K562 (cell line): ENCODE data around the gene SEMA3C. TPM values are rescaled to one million over a fixed set of nuclear protein-coding genes. Genes with fewer than 3 reads are reported as not detected.

Source experiments
- ATAC-seq: fragments of 200-7000 bp; cut with Tn5 transposase; 3 replicates; pipeline ENCODE4 v1.9.1; 2020; ENCODE audit warnings: moderate library complexity
- BruUV-seq: library from RNA; stranded (reverse); fragments of 400-500 nt; replicated peaks from 2 replicates; lab custom pipeline; 2021; lab: Mats Ljungman, UMichigan
- CTCF ChIA-PET: fragments of 300-600 bp; formaldehyde crosslinking; extraction: SDS; loops from one replicate; lab custom pipeline; 2021; ENCODE audit warnings: low intra/inter-chr PET ratio; lab: Yijun Ruan, JAX
- POLR2A ChIA-PET: fragments of 300-600, 350-650 bp; sonication (Branson Sonifier 250); formaldehyde crosslinking; extraction: SDS; loops from one replicate; lab custom pipeline; 2021; ENCODE audit warnings: antibody characterized with exemption, inconsistent platforms; lab: Yijun Ruan, JAX
- DNase-seq, 4 experiments: peaks; one replicate each; pipeline versions ENCODE4 v3.0.0 to v3.0.0-alpha.2; 2011 to 2018; ENCODE audit warnings: low spot score in 3 of 4, mixed read lengths in 3 of 4; ENCODE audit errors: extremely low read depth in 1 of 4
- FAIRE-seq: peaks from 2 replicates; lab custom pipeline; 2011; peaks lifted over from hg19 to GRCh38; lab: Jason Lieb, UNC
- H2AFZ ChIP-seq: 2 replicates; pipeline ENCODE4 v1.6.0; 2011; ENCODE audit warnings: low read depth, low read length, control low read depth, inconsistent platforms
- H3K27ac ChIP-seq: fragments of 200-600 bp; 3 replicates; pipeline ENCODE4 v1.8.0; 2011; ENCODE audit warnings: low read depth, mild to moderate bottlenecking, control low read depth, inconsistent platforms, low read length, moderate library complexity, mixed read lengths; ENCODE audit errors: extremely low read depth
- H3K27me3 ChIP-seq, 2 experiments: fragments of 300-600 bp in 1 of 2; 2 replicates in 1 of 2; 3 replicates in 1 of 2; pipeline versions ENCODE4 v1.6.0 to v1.8.0; 2011; ENCODE audit warnings: inconsistent platforms in 2 of 2, low read length in 2 of 2, mild to moderate bottlenecking in 1 of 2, mixed read lengths in 1 of 2, moderate library complexity in 1 of 2; ENCODE audit not compliant: control insufficient read depth in 2 of 2, insufficient read depth in 2 of 2
- H3K36me3 ChIP-seq: fragments of 300-600 bp; 3 replicates; pipeline ENCODE4 v1.8.0; 2011; ENCODE audit warnings: mild to moderate bottlenecking, low read length, inconsistent platforms; ENCODE audit not compliant: control insufficient read depth, insufficient read depth
- H3K4me1 ChIP-seq, 2 experiments: fragments of 200-600 bp in 1 of 2; replicated peaks in 1 of 2; 2 replicates in 1 of 2; 3 replicates in 1 of 2; pipeline versions ENCODE4 v1.5.1 to v1.8.0; 2011; ENCODE audit warnings: inconsistent platforms in 2 of 2, low read length in 2 of 2, mild to moderate bottlenecking in 1 of 2, mixed read lengths in 1 of 2, moderate library complexity in 1 of 2; ENCODE audit not compliant: control insufficient read depth in 2 of 2, insufficient read depth in 2 of 2
- H3K4me2 ChIP-seq: 2 replicates; pipeline ENCODE4 v1.6.1; 2011; ENCODE audit warnings: low read length, control low read depth, inconsistent platforms, mixed read lengths; ENCODE audit not compliant: insufficient read depth
- H3K4me3 ChIP-seq: fragments of 200-600 bp; sonication (generic), shearing (Covaris generic); 2 replicates; pipeline ENCODE4 v1.5.1; 2016; ENCODE audit warnings: control low read depth, inconsistent platforms
- H3K79me2 ChIP-seq: fragments of 200-600 bp; 3 replicates; pipeline ENCODE4 v1.8.0; 2011; ENCODE audit warnings: low read length, inconsistent platforms; ENCODE audit not compliant: control insufficient read depth, insufficient read depth
- H3K9ac ChIP-seq, 2 experiments: 2 replicates each; pipeline versions ENCODE4 v1.6.0 to v1.6.1; 2011; ENCODE audit warnings: low read depth in 2 of 2, low read length in 2 of 2, control low read depth in 1 of 2, inconsistent platforms in 1 of 2, mild to moderate bottlenecking in 1 of 2, mixed read lengths in 1 of 2; ENCODE audit not compliant: insufficient read depth in 1 of 2
- H3K9me1 ChIP-seq: one replicate; pipeline ENCODE4 v1.6.0; 2011; ENCODE audit warnings: inconsistent platforms, mild to moderate bottlenecking, low read length, moderate library complexity; ENCODE audit not compliant: control insufficient read depth, insufficient read depth
- H3K9me3 ChIP-seq: replicated peaks from 2 replicates; pipeline ENCODE4 v1.5.1; 2011; ENCODE audit warnings: low read depth, low read length, inconsistent platforms; ENCODE audit not compliant: control insufficient read depth, insufficient read depth
- H4K20me1 ChIP-seq: replicated peaks from 2 replicates; pipeline ENCODE4 v1.6.1; 2011; ENCODE audit warnings: low read length, inconsistent platforms, mixed read lengths; ENCODE audit not compliant: control insufficient read depth, insufficient read depth
- C11orf30 ChIP-seq: fragments of 450-650 bp; IDR thresholded peaks from 2 replicates; pipeline ENCODE4 v1.6.1; 2016; ENCODE audit warnings: low read depth, mild to moderate bottlenecking
- ETS2 ChIP-seq: IDR thresholded peaks from 2 replicates; pipeline ENCODE4 v1.6.1; 2016; ENCODE audit warnings: borderline replicate concordance, missing genetic modification characterization, mild to moderate bottlenecking, moderate library complexity, missing compliant biosample characterization; ENCODE audit not compliant: poor library complexity, severe bottlenecking
- HDAC2 ChIP-seq: fragments of 450-650 bp; IDR thresholded peaks from 2 replicates; pipeline ENCODE4 v1.6.1; 2016; ENCODE audit warnings: mild to moderate bottlenecking
- HINFP ChIP-seq: fragments of 450-650 bp; conservative IDR thresholded peaks from 2 replicates; pipeline ENCODE4 v1.6.1; 2016; ENCODE audit warnings: missing genetic modification characterization, low read depth, mild to moderate bottlenecking, control low read depth, missing compliant biosample characterization
- MCM7 ChIP-seq, 2 experiments: fragments of 450-650 bp; IDR thresholded peaks; 2 replicates each; pipeline ENCODE4 v1.6.1; 2016 to 2018
- NCOR1 ChIP-seq: fragments of 450-650 bp; IDR thresholded peaks from 2 replicates; pipeline ENCODE4 v1.6.1; 2016; ENCODE audit warnings: mild to moderate bottlenecking, moderate library complexity
- NR4A1 ChIP-seq, 2 experiments: fragments of 250-450 bp in 1 of 2; fragments of 450-650 bp in 1 of 2; sonication (Bioruptor Pico) in 1 of 2; IDR thresholded peaks; 2 replicates each; pipeline versions ENCODE4 v1.4.0 to v1.6.1; 2016 to 2020; ENCODE audit warnings: mild to moderate bottlenecking in 2 of 2, missing compliant biosample characterization in 1 of 2, missing genetic modification characterization in 1 of 2, moderate library complexity in 1 of 2
- ZNF583 ChIP-seq: fragments of 250-450 bp; sonication (Bioruptor Pico); IDR thresholded peaks from 2 replicates; pipeline ENCODE4 v1.4.0; 2020
- WGBS: fragments of 100-300 bp; shearing (Covaris generic); methylation state at CpG from one replicate; pipeline ENCODE4 v1.1.6; 2016; ENCODE audit warnings: low coverage, mixed read lengths; ENCODE audit not compliant: insufficient coverage; ENCODE audit errors: missing lambda C conversion rate; 5-methylcytosine and 5-hydroxymethylcytosine counted together
- in situ Hi-C: fragments of 300-500 bp; cut with MboI; formaldehyde crosslinking; loops from 4 replicates; pipeline ENCODE4 v1.15.0; 2018; ENCODE audit warnings: inconsistent platforms, mixed read lengths
- intact Hi-C: fragments of 100-400 bp; cut with micrococcal nuclease; formaldehyde crosslinking; loops from 2 replicates; pipeline ENCODE4 v1.14.2; 2022
- polyA plus RNA-seq, 8 experiments: library from polyadenylated mRNA; depleted of rRNA in 4 of 8; stranded (reverse) in 5 of 8; unstranded in 3 of 8; fragments of >200 nt; fragmentation: Nextera tagmentation in 2 of 8; fragmentation: Illumina TruSeq in 1 of 8; extraction: Ambion mirVana in 2 of 8; extraction: Trizol in 1 of 8; gene quantifications; 2 replicates each; pipeline versions ENCODE4 v1.2.1 to v1.2.3, GENCODE V29; 2011 to 2014; ENCODE audit warnings: inconsistent platforms in 1 of 8, missing spikeins in 1 of 8
- total RNA-seq, 7 experiments: library from RNA; depleted of rRNA in 6 of 7; stranded (reverse); fragments of >200 nt in 6 of 7; fragmentation: Illumina TruSeq in 2 of 7; extraction: Trizol in 2 of 7; gene quantifications; 2 replicates each; pipeline versions ENCODE4 v1.2.1 to v1.2.3, GENCODE V29; 2011 to 2021; ENCODE audit warnings: low replicate concordance in 1 of 7

SEMA3C gene
- total and polyA plus RNA-seq, 9 of the 15 experiments (the other 6 are each of a cell fraction or from before 2014, with no cell fraction given), result 0.04 to 0.36 (median 0.12) TPM; not detected in 3

- H3K9me1 ChIP-seq, result no peaks in the 10 kb centered on the region
- no peak overlapping the region for H3K4me2 ChIP-seq
- no TSS peak for BruUV-seq
- no peaks in the 10 kb centered on the region for H3K4me1 ChIP-seq
- no peaks in the 10 kb centered on the region for H3K9me3 ChIP-seq
- H3K36me3 ChIP-seq, result no peaks in the 10 kb centered on the region
- no peaks in the 10 kb centered on the region for H4K20me1 ChIP-seq
- ATAC-seq (no peak), FAIRE-seq (no peak), DNase-seq (no peak)
- H3K79me2 ChIP-seq, result no peaks in the 10 kb centered on the region
- H2AFZ ChIP-seq, result no peak overlapping the region
- H3K27me3 ChIP-seq, result no peaks in the 10 kb centered on the region
- 0% methylated on average over 2 of the region's 2 CpGs for WGBS
- CTCF ChIA-PET, result no interaction called here
- no peak overlapping the region for H3K4me3 ChIP-seq
- intact Hi-C loops, result no loop called here
- H3K9ac ChIP-seq, result no peak overlapping the region
- in situ Hi-C loops, result no loop called here
- TF ChIP-seq HINFP (tag), result no peak
- TF ChIP-seq, all 486 proteins: peak for 0
- no peak overlapping the region for H3K27ac ChIP-seq
- POLR2A ChIA-PET, result no interaction called here
Observed at GRCh38 chr7:80835251-80835650, 83.6 kb downstream of the SEMA3C start.

GRCh38 chr7:80833289-80834268, 85.3 kb downstream of the SEMA3C start:
- intact Hi-C loops (no loop called here), in situ Hi-C loops (no loop called here)
- no peaks in the 10 kb centered on the region for H4K20me1 ChIP-seq
- ATAC-seq (no peak), DNase-seq (no peak), FAIRE-seq (no peak)
- H3K79me2 ChIP-seq, result no peaks in the 10 kb centered on the region
- H3K9ac ChIP-seq, result no peak overlapping the region
- H3K27me3 ChIP-seq, result no peaks in the 10 kb centered on the region
- H3K9me3 ChIP-seq, result no peaks in the 10 kb centered on the region
- H3K27ac ChIP-seq, result no peak overlapping the region
- no peak overlapping the region for H2AFZ ChIP-seq
- CTCF ChIA-PET, result no interaction called here
- POLR2A ChIA-PET, result no interaction called here
- no peak overlapping the region for H3K4me2 ChIP-seq
- H3K9me1 ChIP-seq, result no peaks in the 10 kb centered on the region
- no TSS peak for BruUV-seq
- H3K4me3 ChIP-seq, result no peak overlapping the region
- H3K4me1 ChIP-seq, result no peaks in the 10 kb centered on the region
- no peaks in the 10 kb centered on the region for H3K36me3 ChIP-seq
- WGBS, result under 1% methylated on average over 10 of the region's 10 CpGs
- no peak for TF ChIP-seq HDAC2
- no peak for TF ChIP-seq MCM7 (IDR thresholded peaks at IDR 0.05)
- no peak for TF ChIP-seq ZNF583
- no peak for TF ChIP-seq C11orf30
- TF ChIP-seq ETS2 (tag), result no peak
- no peak for TF ChIP-seq NR4A1 (CRISPR knock-in tag; IDR thresholded peaks at IDR 0.05)
- TF ChIP-seq NR4A1 (tag; IDR thresholded peaks at IDR 0.05), result no peak
- TF ChIP-seq NCOR1, result no peak
